ENCODE data around the gene LCLAT1.

GRCh38 chr2:30605197-30605596 lies 158.2 kb downstream of the LCLAT1 start:
- TF ChIP-seq GATA2 (IDR thresholded peaks at IDR 0.05; ENCODE audit: low read depth, low read length) (no peak), GATA3 (IDR thresholded peaks at IDR 0.05; ENCODE audit: low read depth, low read length) (no peak)

Measured in SH-SY5Y (cell line).